Stimulated activated CD8-positive, alpha-beta memory T cell treated with anti-CD3 and anti-CD28 coated beads, Interleukin-7, amount 100 ng/mL, for 48 hours (primary cell): Measurements from ENCODE around the gene ESF1.
"Not testable (repeated sequence)": the region's sequence is repeated elsewhere in the genome, so short reads cannot be mapped to it uniquely, and the experiment has no call there.

ENCODE experiments used
- DNase-seq, 2 donors: peaks; one replicate each; pipeline ENCODE4 v3.0.0-alpha.2; 2020; ENCODE audit warnings: low read depth in 1 of 2; ENCODE audit errors: extremely low read depth in 1 of 2

The ESF1 gene

DNA sequence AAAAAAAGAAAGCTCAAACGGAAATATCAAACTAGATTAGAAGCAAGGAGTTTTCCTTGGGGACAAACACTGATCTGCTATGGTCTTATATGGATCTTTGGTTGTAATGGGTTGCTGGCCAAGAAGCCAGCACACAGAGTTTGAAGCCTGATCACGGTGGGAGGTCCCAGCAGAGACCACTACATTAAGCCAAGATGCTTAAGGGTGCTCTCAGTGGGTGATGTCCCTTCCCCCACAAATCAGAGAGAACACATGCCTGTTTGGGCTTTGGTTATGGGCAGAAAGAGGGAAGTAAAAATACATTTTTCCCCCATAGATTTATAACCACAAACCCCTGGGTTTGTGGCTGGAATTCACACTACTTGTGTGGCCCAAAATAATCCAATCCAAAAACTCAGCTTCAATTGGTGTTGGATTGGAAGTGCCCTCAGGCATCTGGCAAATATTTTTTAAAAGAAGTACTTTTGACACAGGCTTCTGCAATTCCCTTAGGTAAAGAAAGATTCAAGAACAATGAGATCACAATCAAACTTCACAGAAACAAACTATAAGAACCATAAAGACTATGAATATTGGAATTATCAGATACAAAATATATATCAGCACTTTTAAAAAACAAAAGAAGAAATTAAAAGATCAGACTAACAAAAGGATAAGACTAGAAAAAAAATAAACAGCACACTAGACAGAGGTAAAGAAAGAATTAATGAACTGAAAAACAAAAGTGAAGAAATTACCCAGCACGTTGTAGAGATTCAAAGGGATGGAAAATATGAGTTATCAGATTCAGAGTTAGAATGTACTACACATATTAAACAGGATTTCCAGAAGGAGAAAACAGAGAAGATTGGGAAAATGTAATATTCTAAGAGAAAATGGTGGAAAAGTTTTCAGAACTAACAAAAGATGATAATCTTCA, 44.7 kb downstream of the ESF1 start:
- DNase-seq: no peak

DNA sequence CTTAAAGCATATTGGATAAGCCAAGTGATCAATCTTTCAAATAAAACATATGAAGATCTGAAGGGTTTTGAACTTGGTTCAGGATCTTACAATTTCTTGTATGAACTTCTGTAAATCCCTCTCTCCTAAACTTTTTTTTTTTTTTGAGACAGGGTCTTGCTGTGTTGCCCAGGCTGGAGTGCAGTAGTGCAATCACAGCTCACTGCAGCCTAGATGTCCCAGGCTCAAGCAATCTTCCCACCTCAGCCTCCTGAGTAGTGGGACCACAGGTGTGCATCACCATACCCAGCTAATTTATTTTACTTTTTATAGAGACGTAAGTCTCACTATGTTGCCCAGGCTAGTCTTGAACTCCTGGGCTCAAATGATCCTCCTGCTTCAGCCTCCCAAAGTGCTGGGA, 46.5 kb downstream of the ESF1 start:
- not testable (repeated sequence) for DNase-seq

DNA sequence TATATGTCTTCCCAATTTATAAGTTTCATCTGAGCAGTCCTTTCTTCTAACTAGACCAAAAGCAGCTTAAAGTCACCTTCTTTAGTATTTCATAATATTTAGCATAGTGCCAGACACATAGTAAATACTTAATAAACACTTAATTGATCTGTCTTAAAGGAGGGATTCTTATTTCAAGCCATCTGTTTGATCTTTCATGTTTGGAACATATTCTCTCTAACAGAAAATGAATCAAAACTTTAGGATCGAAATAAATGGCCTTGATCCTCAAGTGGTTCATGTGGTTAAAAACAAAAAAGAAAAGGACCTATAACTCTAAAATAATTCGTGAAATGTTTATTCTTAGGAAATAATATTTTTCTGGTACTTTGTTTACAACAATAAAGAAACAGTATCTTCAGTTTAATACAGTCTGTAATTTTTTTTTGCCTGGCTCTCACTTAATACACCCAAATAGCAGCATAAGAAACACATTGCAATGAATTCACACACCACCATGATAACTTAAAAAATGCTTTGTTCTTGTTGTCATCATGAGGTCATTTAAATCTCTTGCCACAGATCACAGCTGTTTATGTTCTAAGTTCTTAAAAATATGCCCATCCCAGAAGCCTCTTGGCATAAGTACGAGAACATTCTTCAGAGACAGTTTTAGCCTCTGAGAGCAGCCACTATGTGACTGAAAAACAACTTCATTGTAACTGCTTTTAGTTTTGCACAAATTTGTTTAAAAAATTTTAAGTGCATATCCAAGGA, 48.1 kb downstream of the ESF1 start:
- no peak for DNase-seq

DNA sequence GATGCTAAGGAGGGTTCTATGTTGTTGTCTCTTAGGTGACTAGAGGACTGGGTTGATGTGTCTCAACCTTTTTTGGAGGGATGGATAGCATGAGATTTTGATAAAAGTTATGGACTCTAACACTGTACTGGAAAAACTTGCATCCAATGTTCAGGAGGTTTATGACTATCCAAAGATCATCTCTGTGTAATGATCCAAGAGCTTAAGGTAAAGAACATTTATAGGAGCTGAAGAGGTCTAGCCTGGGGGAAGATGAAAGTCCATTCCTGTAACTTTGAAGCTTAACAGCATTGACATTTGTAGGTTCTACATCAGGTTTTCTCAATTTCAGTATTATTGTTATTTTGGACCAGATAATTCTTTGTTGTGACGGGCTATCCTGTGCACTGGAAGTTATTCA, 48.9 kb downstream of the ESF1 start:
- no peak for DNase-seq

DNA sequence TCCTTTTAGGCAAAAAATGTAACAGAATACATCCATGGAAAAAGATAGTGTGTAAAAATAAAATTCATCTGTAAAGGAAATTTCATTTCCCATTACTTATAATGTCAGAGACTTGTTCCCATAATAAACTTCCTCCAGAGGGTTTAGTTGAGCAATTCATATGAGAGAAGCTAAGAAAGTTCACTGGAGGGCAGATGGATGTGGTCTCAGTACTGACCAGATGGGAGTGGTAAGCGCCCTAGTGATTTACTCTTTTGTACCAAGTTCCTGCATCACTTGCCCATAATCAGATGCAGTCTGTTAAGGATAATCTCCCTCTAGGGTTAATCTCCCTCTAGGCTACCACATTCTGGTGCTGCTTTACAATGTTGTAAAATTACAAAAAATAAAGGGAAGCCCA, 61.7 kb downstream of the ESF1 start:
- no peak for DNase-seq

DNA sequence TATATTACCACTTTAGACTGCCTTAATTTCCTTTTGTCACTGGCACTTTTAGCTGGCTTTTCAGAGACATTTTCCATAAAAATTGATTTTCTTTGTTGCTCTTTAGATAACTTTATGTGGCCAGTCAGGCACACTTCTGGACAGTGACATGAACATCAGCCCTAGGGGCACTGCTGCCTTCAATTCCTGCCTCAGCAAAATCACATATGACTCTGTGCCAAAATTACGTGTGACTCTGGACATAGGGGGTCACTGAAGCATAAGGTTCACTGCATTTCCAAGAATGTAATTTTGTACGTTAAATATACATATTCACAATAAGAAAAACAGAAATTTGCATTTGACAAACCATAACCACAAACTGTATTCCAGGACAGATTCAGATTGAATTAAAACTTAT, 66.5 kb downstream of the ESF1 start:
- no peak for DNase-seq

DNA sequence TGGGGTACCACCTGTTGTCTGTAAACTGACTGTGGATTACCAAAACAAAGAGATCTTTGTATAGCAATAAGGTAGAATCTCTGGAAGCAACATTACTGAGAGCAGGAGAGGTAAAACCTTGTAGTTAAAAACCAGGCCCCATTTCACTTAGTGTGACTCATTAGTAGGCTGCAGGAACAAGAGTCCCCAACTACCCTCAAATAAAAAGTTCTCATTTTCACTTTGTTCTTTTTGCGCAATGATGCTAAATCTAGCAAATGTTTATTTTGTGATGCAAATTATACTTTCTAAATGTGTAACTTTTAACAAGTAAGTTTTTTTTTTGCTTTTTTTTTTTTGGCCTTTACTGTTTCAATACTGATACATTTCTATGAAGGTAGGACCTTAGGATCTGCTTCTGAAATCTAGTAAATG, 67.1 kb downstream of the ESF1 start:
- no peak for DNase-seq

DNA sequence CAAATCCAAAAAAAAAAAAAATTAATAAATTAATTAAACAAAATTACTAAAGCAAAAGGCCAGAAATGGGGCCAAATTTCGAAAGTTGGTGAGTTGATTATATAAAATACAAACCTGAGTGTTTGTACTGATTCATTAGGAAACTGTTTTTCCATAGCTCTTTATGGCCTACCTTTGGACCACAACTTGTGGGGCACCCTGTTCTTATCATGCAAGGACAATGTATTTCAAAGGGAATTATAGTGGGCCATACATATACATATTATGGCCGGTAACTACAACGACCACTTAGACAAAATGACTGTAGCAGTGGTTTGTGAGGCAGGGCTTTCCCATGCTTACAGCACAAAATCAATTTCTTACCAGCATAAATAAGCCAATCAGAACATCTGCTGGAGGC, 69.5 kb downstream of the ESF1 start:
- DNase-seq: no peak

DNA sequence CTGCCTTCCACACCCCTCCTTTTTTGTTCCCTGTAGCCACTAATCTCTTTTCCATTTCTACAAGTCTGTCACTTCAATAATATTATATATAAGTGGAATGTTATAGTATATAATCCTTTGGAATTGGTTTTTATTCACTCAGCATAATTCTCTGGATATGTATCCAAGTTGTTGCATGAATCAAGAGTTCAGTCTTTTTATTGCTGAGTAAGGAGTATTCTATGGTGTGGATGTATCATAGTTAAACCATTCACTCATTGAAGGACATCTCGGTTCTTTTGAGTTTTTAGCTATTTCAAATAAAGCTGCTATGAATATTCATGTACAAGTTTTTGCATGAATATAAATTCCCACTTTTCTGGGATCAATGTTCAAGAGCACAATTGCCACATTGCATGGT, 76.5 kb downstream of the ESF1 start:
- DNase-seq: no peak

DNA sequence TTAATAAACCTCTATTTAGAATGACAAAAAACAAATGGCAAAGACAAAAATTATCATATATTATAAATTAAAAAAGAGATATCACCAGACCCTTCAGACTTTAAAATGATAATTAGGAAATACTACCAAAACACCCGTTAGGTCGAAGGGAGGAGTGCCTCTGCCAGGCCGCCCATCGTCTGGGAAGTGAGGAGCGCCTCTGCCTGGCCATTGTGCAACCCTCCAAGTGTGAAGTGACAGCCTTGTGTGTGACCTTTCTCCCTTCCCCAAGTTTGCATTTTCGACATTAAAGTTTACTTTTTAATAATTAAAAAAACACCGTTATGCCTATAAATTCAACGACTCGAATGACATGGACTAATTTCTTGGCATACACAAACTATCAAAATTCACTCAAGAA, 81.5 kb downstream of the ESF1 start:
- DNase-seq: no peak

DNA sequence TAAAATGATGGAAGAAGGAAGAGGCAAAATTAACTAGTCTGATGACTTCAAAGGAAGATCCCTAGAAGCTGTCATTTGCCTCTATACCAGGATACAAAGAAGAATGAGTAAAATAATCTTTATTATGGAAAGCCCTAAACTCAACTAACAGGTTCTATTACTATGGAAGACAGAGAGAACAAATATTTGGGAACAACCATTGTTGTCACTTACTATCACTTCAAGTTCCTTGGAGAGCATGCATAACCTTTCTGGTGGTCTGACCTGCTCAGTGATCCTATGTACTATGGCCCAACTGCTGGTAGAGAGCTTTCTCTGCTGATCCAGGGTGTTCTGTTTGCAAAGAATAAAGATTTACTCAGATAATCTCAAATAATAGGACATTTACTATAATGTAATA, 83.2 kb downstream of the ESF1 start:
- DNase-seq: no peak

DNA sequence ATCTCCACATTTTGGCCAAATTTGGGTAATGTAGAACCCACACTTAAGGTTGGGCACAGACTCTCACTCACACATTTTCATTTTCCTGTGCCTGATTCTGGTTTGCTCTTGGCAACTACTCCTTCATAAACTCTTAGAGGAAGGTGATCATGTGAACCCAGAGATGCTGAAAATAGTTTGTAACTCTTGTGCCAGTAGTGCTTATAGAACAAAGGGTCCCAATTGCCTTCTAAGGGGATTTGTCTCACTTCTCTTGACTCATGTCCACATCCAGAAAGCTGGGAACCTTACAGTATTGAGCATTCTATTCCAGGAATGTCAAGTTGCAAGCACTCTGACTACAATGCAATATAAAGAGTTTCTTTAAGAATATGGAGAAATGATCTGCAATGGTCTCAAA, 84.0 kb downstream of the ESF1 start:
- DNase-seq: no peak

DNA sequence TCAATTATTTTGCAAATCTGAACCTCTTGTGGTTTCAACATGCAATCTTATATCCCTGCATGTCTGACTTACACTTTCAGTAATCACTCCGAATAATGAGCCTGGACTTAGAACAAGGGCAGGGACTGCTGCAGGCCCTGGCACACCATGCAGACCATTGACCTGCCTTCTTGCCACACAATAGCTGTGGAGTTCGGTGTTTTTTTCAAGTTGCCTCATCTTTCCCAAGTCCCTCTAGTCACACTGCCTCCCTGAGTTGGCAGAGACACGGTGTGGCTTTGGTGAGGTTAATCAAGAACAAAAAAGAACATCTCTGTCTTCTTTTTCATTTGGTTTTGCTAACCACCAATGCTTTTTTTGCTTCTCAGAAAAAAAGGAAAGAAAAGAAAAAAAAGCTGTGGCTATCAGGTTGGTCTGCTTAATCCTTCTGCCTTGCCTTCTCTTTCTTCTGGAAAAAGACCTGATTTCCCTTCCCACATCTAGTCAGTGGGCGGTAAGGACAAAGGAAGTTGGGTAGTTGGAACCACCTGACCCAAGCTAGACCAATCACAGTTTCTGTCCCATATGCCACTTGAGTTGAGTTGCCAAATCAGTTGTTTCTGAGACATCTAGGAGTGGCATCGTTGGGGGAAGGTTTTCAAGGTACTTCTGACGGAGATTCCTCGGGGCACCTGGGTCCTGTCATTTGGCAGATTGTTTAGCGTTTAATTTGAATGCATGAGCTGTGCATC, 90.1 kb downstream of the ESF1 start:
- no peak for DNase-seq

DNA sequence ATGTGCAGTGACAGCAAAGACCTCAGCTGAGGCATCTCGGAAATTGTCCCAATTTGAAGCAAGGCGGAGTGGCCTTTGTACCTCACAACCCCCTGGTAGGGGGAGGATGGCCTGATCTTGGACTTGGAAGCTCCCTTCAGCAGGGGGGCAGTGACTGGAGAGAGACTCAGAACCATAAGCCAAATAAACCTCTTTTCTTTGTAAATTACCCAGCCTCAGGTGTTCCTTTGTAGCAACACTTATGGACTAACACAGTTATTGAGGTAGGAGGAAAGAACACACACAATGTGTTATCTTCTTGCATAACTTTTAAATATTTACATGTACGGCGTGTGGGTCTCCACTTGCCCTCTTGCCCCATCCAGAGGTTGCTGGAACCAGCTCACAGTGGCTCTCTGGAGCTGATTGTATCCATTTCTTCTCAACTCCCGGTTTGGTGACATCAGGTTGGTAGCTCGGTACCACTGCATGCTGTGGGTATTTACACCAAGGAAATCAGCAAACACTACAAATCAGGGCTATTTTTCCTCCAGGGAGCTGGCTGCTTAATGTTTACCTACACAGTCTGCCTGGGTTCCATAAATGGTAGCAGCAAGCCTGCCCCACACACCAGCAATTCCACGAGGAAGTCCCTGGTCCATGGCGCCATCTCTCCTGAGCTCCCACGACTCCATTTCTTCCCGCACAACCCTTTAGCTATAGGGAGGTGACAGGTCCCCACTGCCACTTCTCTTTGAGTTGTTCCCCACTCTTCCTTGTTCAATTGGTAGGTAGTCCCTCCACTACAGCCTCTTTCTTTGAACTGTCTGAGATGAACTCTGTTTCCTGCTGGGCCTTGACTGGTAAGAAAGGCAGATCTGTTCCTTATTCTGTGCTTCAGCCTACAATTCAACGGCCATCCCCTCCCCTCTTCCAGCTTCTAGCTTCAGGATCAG, 91.7 kb downstream of the ESF1 start:
- no peak for DNase-seq

DNA sequence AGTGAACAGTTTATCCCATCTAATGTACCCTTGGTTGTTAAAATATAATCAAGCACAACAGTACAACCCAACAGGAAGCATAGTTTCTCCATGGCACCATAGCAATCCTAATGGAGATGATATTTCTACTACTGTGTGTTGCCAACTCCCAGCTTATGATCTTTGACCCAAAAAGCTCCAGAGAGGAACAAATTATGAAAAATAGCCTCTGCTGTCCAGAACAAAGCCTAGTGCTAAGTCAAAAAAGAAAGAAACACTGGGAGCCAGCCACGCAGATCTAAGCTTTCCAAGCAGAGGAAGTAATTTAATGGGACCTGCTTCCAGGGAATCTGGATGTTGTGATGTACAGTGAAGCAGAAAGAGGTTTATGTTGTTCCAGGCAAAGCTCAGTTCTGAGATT, 93.8 kb downstream of the ESF1 start:
- no peak for DNase-seq

DNA sequence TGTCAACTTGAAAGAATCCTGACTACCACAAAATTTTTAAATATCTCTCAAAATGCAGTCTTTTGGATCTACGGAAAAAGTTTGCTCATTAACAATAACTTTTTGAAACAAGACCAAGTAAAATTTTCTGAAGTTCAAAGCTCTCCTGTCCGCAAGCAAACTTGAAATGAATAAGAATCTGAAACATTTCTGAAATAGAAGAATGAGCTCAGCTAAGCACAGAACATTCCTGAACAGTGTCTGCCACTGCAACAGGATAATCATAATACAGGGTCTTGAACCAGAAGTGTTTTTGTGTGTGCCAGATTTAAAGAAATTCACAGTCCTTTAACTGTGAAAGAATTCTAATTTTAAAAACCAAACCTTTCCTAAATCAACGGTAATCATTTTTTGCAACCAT, 96.9 kb downstream of the ESF1 start:
- DNase-seq: no peak

DNA sequence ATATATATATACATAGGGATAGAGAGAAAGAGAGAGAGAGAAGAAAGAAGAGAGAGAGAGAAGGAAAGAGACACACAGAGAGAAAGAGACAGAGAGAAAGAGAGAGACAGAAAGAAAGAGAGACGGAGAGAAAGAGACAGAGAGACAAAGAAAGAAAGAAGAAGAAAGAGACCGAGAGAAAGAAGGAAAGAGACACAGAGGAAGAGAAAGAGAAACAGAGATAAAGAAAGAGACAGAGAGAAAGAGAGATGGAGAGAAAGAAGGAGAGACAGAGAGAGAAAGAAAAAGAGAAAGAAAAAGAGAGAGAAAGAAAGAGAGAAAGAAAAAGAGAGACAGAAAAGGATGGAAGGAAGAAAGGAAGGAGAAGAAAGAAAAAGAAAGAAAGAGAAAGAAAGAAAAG, 99.1 kb downstream of the ESF1 start:
- no peak for DNase-seq

DNA sequence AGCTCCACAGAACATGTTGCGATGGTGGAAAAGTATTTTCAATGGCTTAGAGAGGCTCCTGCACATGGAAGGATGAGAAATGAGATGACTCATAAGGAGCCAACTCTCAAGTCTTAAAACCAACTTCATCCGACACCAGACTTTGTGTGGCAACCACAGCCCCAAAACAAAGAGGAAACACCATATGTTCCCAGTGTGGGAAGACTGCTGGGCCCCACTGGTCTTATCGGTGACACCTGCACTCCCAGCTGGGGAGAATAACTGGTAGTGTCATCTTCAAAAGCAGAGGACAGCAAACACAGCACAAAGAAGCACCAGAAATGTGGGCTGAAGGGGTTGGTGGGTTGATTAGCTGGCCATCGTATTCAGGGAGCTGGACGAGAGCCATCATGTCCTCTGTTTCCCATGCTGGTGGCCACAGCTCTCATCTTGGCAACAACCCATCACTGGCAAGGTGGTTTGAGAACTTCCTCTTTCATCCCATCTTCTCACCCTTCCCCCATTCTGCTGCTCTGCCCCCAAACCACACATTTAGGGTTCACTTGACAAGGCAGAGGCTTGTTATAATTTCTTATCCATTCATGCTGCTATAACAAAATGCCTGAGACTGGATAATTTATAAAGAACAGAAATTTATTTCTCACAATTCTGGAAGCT, 100.0 kb downstream of the ESF1 start:
- DNase-seq: no peak

DNA sequence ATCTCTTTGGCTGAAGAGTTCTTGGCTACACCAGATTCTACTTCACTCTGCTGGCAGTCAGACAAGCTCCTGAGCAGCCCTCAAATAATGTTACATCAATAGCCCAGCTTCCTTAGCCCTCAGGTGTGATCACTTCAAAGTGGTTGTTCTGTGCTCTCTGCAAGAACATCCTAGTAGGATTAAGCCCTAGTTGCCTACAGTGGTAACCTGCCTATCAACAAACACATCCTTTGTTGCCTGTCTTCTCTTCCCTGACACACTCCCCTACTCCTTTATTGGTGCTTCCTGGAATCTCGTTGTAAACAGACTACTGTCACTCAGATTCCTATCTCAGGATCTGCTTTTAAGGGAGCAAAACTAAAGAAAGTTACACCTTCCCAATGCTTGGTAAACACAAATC, 100.9 kb downstream of the ESF1 start:
- no peak for DNase-seq
